Uterus (tissue), 2 donors: ENCODE measurements around the gene ADORA2A.

Experiments used
- POLR2A ChIP-seq, 2 donors: fragments of 450-650 bp; IDR thresholded peaks; one replicate each; pipeline ENCODE4 v1.6.1; 2016; ENCODE audit warnings: antibody characterized with exemption in 2 of 2, mild to moderate bottlenecking in 1 of 2, moderate library complexity in 1 of 2
- TF ChIP-seq, protein P1 (sequence below), 4 experiments: fragments of 200-600 bp in 2 of 4; fragments of 450-650 bp in 2 of 4; sonication (generic) in 2 of 4; IDR thresholded peaks; one replicate each; pipeline ENCODE4 v1.5.1; 2016 to 2019; ENCODE audit warnings: antibody characterized with exemption in 4 of 4, mild to moderate bottlenecking in 2 of 4, moderate library complexity in 1 of 4

- TF ChIP-seq, protein P1, sequence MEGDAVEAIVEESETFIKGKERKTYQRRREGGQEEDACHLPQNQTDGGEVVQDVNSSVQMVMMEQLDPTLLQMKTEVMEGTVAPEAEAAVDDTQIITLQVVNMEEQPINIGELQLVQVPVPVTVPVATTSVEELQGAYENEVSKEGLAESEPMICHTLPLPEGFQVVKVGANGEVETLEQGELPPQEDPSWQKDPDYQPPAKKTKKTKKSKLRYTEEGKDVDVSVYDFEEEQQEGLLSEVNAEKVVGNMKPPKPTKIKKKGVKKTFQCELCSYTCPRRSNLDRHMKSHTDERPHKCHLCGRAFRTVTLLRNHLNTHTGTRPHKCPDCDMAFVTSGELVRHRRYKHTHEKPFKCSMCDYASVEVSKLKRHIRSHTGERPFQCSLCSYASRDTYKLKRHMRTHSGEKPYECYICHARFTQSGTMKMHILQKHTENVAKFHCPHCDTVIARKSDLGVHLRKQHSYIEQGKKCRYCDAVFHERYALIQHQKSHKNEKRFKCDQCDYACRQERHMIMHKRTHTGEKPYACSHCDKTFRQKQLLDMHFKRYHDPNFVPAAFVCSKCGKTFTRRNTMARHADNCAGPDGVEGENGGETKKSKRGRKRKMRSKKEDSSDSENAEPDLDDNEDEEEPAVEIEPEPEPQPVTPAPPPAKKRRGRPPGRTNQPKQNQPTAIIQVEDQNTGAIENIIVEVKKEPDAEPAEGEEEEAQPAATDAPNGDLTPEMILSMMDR (IDR thresholded peaks at IDR 0.05), result no peak
- no peak for TF ChIP-seq POLR2A (IDR thresholded peaks at IDR 0.05)
Observed at GRCh38 chr22:24467340-24467739, 39.9 kb downstream of the ADORA2A start.
